ENCODE data around the gene TNS1. TPM values are rescaled to one million over a fixed set of nuclear protein-coding genes. Genes with fewer than 3 reads are reported as not detected.

The TNS1 gene
- total RNA-seq, 1 donor = 48.9 TPM

DNA sequence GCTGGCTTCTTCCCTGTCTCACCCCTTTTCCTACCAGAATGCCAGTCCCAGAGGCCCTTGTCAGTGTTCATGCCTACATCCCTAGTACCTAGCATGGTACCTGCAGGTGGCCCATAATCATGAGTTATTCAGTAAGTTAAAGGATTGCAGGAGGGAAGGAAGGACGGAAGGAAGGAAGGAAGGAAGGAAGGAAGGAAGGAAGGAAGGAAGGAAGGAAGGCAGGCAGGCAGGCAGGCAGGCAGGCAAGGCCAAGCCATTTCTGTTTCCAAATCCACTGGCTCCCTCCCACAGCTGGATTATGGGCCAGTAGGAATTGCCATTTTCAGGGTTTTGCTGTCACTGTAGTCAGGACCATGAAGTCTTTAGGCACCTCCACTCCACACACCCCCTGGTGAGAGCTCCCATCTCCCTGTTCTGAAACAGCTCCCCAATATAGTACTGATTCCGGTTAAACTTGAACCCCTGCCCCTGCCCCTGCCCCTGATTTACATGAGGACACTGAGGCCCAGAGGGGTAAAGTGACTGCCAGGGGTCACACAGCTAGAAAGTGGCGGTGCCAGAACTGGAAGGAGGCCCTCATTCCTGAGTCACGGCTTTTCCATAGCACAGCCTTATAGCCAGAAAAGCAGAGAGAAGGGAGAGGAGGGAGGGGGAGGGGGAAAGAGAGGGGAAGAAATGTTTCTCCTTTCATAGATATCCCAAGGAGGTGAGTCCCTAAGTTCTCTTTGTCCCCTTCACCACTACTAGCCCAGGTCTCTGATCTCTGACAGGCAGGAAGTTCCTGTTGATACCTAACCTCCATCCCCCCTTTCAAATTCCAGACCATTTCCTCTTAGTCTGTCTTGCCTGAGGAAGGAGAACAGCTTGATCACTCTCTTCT is 12.2 kb upstream of the TNS1 start:
- TF ChIP-seq, protein P1, sequence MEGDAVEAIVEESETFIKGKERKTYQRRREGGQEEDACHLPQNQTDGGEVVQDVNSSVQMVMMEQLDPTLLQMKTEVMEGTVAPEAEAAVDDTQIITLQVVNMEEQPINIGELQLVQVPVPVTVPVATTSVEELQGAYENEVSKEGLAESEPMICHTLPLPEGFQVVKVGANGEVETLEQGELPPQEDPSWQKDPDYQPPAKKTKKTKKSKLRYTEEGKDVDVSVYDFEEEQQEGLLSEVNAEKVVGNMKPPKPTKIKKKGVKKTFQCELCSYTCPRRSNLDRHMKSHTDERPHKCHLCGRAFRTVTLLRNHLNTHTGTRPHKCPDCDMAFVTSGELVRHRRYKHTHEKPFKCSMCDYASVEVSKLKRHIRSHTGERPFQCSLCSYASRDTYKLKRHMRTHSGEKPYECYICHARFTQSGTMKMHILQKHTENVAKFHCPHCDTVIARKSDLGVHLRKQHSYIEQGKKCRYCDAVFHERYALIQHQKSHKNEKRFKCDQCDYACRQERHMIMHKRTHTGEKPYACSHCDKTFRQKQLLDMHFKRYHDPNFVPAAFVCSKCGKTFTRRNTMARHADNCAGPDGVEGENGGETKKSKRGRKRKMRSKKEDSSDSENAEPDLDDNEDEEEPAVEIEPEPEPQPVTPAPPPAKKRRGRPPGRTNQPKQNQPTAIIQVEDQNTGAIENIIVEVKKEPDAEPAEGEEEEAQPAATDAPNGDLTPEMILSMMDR (IDR thresholded peaks at IDR 0.05; ENCODE audit: extremely low read depth, low read depth, low read length) = no peak
- H4K20me1 ChIP-seq (ENCODE audit: insufficient read depth, low read length) = no peaks in the 10 kb centered on the region
- H3K4me3 ChIP-seq (ENCODE audit: insufficient read depth, low read length) = no peak overlapping the region
- H3K4me2 ChIP-seq (ENCODE audit: insufficient read depth, low read length) = no peak overlapping the region
- no peaks in the 10 kb centered on the region for H3K9me3 ChIP-seq (ENCODE audit: low read depth, low read length)
- H2AFZ ChIP-seq (ENCODE audit: low read length) = no peak overlapping the region
- no peak overlapping the region for H3K27ac ChIP-seq (ENCODE audit: low read depth, low read length)
- H3K79me2 ChIP-seq (ENCODE audit: insufficient read depth, low read length) = no peaks in the 10 kb centered on the region
- no peaks in the 10 kb centered on the region for H3K4me1 ChIP-seq (ENCODE audit: insufficient read depth, low read length)
- peaks cover 6% of the 10 kb centered on the region for H3K27me3 ChIP-seq (ENCODE audit: insufficient read depth, low read length)
- DNase-seq (ENCODE audit: insufficient read length, low spot score, missing footprints) = peak; percentile 80
- H3K36me3 ChIP-seq (ENCODE audit: insufficient read depth, low read length) = no peaks in the 10 kb centered on the region

DNA sequence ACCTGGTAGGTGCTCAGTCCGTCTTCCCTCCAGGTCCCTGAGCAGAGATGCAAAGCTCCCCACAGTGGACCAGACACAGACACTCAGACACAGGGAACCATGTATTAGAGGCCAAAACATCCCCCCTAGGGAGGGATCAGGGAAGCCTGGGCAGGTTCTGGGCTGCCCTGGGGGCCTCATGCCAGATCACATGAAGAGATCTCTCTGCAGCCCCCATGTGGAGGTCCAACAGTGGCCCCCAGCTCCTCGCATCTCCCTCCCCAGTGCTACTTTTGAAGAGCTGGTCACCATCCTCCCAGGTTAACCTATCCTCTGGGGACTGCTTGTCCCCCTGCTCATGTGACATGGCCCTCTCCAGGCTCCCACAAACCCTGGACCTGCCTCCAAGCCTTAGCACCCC is 10.5 kb upstream of the TNS1 start:
- Histone ChIP-seq H3K9me3 (ENCODE audit: low read depth, low read length) (no peaks in the 10 kb centered on the region), H3K27me3 (ENCODE audit: insufficient read depth, low read length) (peaks cover 6% of the 10 kb centered on the region), H3K36me3 (ENCODE audit: insufficient read depth, low read length) (no peaks in the 10 kb centered on the region), H3K4me3 (ENCODE audit: insufficient read depth, low read length) (no peak overlapping the region), H3K27ac (ENCODE audit: low read depth, low read length) (no peak overlapping the region), H3K4me1 (ENCODE audit: insufficient read depth, low read length) (peaks cover 6% of the 10 kb centered on the region), H3K79me2 (ENCODE audit: insufficient read depth, low read length) (no peaks in the 10 kb centered on the region), H4K20me1 (ENCODE audit: insufficient read depth, low read length) (no peaks in the 10 kb centered on the region), H2AFZ (ENCODE audit: low read length) (no peak overlapping the region), H3K4me2 (ENCODE audit: insufficient read depth, low read length) (no peak overlapping the region)
- TF ChIP-seq, protein P1 (IDR thresholded peaks at IDR 0.05; ENCODE audit: extremely low read depth, low read depth, low read length) = no peak
- DNase-seq (ENCODE audit: insufficient read length, low spot score, missing footprints) = peak; percentile 73

DNA sequence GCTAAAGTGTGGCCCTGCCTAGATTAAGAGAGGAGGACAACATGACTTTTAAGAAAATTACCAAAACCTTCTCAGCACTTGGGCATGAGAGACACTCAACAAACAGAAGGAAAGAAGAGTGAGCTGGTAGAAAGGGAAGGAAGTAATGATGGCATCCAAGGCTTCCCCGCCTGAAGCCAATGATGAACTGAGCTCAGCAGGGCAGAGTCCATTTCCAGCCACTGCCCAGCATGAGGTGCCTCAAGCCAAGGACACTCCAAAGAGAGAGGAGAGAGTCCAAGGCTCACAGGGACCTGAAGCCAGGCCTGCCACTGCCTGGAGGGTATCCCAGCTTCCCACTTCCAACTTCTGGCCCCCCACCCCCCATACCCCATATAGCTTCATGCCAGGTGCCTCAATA is 9.5 kb upstream of the TNS1 start:
- H3K79me2 ChIP-seq (ENCODE audit: insufficient read depth, low read length) = no peaks in the 10 kb centered on the region
- H3K4me3 ChIP-seq (ENCODE audit: insufficient read depth, low read length) = no peak overlapping the region
- no peaks in the 10 kb centered on the region for H3K36me3 ChIP-seq (ENCODE audit: insufficient read depth, low read length)
- peaks cover 6% of the 10 kb centered on the region for H3K27me3 ChIP-seq (ENCODE audit: insufficient read depth, low read length)
- TF ChIP-seq, protein P1 (IDR thresholded peaks at IDR 0.05; ENCODE audit: extremely low read depth, low read depth, low read length) = no peak
- peak; percentile 81 for DNase-seq (ENCODE audit: insufficient read length, low spot score, missing footprints)
- H3K27ac ChIP-seq (ENCODE audit: low read depth, low read length) = no peak overlapping the region
- H4K20me1 ChIP-seq (ENCODE audit: insufficient read depth, low read length) = no peaks in the 10 kb centered on the region
- peaks cover 15% of the 10 kb centered on the region for H3K4me1 ChIP-seq (ENCODE audit: insufficient read depth, low read length)
- no peak overlapping the region for H2AFZ ChIP-seq (ENCODE audit: low read length)
- no peaks in the 10 kb centered on the region for H3K9me3 ChIP-seq (ENCODE audit: low read depth, low read length)
- no peak overlapping the region for H3K4me2 ChIP-seq (ENCODE audit: insufficient read depth, low read length)

DNA sequence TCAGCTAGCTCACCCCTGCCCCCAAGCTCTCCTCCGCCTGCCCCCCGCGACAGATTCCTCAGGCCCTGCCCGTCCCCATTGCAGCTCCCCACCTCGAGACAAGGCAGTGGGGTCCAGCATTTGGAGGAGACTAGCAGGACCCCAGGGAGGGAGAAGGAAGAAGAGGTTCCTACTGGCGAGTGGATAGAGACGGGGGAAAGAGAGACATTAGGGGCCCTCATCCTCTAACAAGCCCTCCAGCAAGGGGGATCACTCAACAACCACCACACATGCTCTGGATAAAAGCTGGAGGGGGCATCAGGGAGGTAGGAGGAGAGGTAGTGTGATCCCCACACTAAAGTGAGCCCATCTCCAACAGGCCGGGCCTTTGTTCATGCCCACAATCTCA is 8.9 kb upstream of the TNS1 start:
- H3K4me2 ChIP-seq (ENCODE audit: insufficient read depth, low read length) = no peak overlapping the region
- H3K9me3 ChIP-seq (ENCODE audit: low read depth, low read length) = no peaks in the 10 kb centered on the region
- no peaks in the 10 kb centered on the region for H3K36me3 ChIP-seq (ENCODE audit: insufficient read depth, low read length)
- no peaks in the 10 kb centered on the region for H3K79me2 ChIP-seq (ENCODE audit: insufficient read depth, low read length)
- peaks cover 6% of the 10 kb centered on the region for H3K27me3 ChIP-seq (ENCODE audit: insufficient read depth, low read length)
- H2AFZ ChIP-seq (ENCODE audit: low read length) = no peak overlapping the region
- peak; percentile 73 for DNase-seq (ENCODE audit: insufficient read length, low spot score, missing footprints)
- H3K27ac ChIP-seq (ENCODE audit: low read depth, low read length) = no peak overlapping the region
- TF ChIP-seq, protein P1 (IDR thresholded peaks at IDR 0.05; ENCODE audit: extremely low read depth, low read depth, low read length) = no peak
- H3K4me3 ChIP-seq (ENCODE audit: insufficient read depth, low read length) = no peak overlapping the region
- H4K20me1 ChIP-seq (ENCODE audit: insufficient read depth, low read length) = no peaks in the 10 kb centered on the region
- H3K4me1 ChIP-seq (ENCODE audit: insufficient read depth, low read length) = peaks cover 22% of the 10 kb centered on the region
